ENCODE results near the gene TCEAL3.
"Not testable (repeated sequence)": the region's sequence is repeated elsewhere in the genome, so short reads cannot be mapped to it uniquely, and the experiment has no call there.

The TCEAL3 gene, protein sequence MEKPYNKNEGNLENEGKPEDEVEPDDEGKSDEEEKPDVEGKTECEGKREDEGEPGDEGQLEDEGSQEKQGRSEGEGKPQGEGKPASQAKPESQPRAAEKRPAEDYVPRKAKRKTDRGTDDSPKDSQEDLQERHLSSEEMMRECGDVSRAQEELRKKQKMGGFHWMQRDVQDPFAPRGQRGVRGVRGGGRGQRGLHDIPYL
- 1.2 to 10.5 (median 4.8) reads per million in 9 experiments for total RNA-seq

DNA sequence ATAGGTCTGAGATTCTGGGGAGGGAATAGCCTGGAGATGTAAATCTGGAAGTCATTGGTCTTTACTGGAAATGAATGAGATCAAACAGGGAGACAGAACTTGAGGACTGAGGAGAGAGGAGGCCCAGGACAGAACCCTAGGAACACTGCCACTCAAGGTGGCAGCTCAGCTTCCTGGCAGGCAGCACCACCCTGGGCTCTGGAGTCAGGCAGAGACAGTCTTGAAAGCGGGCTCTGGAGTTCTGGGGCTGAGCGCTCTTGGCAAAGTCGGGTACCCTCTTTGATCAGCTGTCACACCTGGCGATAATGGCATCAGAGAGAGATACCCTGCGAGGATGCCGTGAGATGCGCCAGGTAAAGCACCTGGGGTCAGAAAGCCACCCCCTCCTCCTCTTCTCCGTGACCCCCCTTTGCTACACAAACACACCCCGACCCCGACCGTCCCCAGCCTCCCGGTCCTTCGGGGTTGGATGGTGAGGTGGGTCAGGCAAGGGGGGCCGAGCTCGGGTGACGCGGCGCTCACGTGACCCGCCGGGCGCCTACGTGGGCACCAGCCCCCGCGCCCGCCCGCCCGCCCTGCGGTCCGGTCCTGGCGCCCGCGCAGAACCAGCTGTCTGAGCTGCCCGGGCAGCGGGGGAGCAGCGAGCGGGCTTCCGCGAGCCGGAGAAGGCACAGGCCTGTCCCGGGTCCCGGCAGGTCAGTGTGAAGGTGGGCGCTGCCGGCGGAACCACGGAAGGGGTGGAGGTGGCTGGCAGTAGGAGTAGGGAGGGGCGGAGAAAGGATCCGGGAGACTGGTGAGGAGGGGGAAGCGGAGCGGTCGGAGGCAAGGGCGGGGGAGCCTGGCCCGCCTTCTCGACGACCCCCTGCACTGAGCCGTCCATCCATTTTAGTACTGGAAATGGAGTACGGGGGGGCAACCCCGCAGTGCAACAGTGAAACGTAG lies at the start of gene TCEAL3:
Gene TCEAL3 (plus strand): TSS at position 600 of the 942 bp plus-strand sequence. CDS start 1,102 bp downstream, outside the sequence.
- Mint-ChIP-seq H3K27me3 (no peaks in the 10 kb centered on the region), H3K27ac (peak within 1 kb of the TSS; percentile 89 to 92)

DNA sequence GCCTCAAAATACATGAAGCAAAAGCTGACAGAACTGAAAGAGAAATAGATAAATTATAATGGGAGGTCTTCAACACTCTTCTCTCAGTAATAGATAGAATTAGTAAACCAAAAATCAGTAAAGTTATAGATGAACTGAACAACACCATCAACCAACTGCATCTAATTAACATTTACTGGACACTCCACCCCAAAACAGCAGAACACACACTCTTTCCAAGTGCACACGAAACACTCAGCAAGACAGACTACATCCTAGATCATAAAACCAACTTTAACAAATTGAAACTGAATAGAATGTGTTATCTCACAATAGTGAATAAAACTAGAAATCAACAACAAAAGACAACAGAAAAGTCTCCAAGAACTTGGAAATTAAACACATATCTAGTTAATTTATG lies 47.5 kb upstream of the TCEAL3 start:
- Mint-ChIP-seq H3K4me3 (no peak overlapping the region), H3K27ac (no peak overlapping the region), H3K9me3 (no peaks in the 10 kb centered on the region), H3K36me3 (ENCODE audit: insufficient read depth) (no peaks in the 10 kb centered on the region), H3K4me1 (ENCODE audit: low read depth in 2 of 2) (no peaks in the 10 kb centered on the region), H3K27me3 (peaks cover 0 to 9% of the 10 kb centered on the region in 2 donors)
- DNase-seq (no peak), ATAC-seq (replicated peaks) (no peak)

More for the DNA sequence above, at the start of gene TCEAL3:
- peak; percentile 88 for ATAC-seq (replicated peaks)
- Mint-ChIP-seq H3K9me3 (no peaks in the 10 kb centered on the region), H3K4me1 (ENCODE audit: low read depth in 2 of 2) (peaks cover 4 to 6% of the 10 kb centered on the region in 2 donors), H3K4me3 (peak within 1 kb of the TSS; percentile 78), H3K36me3 (ENCODE audit: insufficient read depth) (peaks cover 17% of the 10 kb centered on the region)
- DNase-seq, result peak in 2 of 3 experiments; percentile 29 to 46

DNA sequence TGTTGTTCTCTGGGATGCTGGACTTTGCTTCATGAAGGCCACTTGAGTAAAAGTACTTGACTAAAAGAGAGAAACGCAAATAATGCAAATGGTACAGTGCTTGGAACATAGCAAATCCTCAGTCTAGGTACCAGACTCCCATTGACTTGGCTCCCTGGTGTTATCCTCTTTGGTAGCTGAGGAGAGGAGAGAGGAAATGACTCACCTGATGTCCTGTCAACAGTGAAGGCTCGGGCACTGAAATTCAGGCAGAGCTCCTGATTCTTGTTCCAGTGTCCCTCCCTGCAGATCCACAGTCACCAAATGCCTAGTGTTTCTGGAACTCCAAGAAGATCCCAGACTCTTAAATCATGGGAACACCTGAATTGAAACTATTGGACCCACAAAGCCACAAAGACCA lies 45.0 kb upstream of the TCEAL3 start:
- no peaks in the 10 kb centered on the region for H3K9me3 Mint-ChIP-seq
- H3K36me3 Mint-ChIP-seq (ENCODE audit: insufficient read depth), result no peaks in the 10 kb centered on the region
- DNase-seq, result no peak
- no peak overlapping the region for H3K27ac Mint-ChIP-seq
- no peak for ATAC-seq (replicated peaks)
- H3K4me1 Mint-ChIP-seq (ENCODE audit: low read depth in 2 of 2), result no peaks in the 10 kb centered on the region
- H3K27me3 Mint-ChIP-seq, result peaks cover 0 to 9% of the 10 kb centered on the region in 2 donors
- no peak overlapping the region for H3K4me3 Mint-ChIP-seq

DNA sequence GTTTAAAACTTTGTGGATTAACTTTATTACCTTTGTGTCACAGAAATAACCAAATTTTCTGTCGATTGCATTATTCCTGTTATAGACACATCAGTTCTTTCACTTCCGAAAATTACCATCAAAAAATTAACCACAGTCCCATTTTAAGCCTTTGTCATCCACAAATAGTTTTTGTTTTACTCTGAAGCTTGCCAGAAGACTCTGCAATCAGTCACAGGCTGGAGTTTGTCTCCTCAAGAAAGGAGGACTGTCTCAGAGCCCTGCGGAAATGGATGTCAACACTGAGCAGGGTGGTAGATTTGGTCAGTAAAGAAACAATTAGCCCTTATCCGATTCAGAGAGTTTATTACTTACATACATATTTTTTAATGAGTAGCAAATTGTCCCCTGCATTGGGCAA lies 42.6 kb upstream of the TCEAL3 start:
- Mint-ChIP-seq H3K27me3 (peaks cover 0 to 9% of the 10 kb centered on the region in 2 donors), H3K36me3 (ENCODE audit: insufficient read depth) (no peaks in the 10 kb centered on the region), H3K4me1 (ENCODE audit: low read depth in 2 of 2) (no peaks in the 10 kb centered on the region), H3K27ac (no peak overlapping the region), H3K4me3 (no peak overlapping the region), H3K9me3 (no peaks in the 10 kb centered on the region)
- DNase-seq, result no peak
- ATAC-seq (replicated peaks), result no peak

DNA sequence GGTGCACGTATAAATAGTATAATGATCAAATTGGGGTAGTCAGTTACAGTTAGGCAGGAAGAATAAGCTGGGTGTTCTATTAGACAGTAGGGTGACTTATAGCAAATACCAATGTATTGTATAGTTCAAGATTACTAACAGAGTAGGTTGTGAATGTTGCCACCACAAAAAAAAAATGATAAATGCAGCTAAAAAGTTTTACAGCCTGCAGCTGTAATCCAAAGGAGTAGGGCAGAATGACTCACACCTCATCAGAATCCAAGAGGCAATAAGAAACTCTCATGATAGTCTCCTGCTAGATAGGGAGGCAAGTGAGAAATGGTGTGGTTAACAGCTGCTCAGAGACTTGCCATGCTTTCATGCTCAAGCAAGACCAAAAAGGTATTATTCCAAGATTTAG lies 42.0 kb upstream of the TCEAL3 start:
- DNase-seq (no peak), ATAC-seq (replicated peaks) (no peak)
- Mint-ChIP-seq H3K27me3 (peaks cover 0 to 9% of the 10 kb centered on the region in 2 donors), H3K9me3 (no peaks in the 10 kb centered on the region), H3K27ac (no peak overlapping the region), H3K4me1 (ENCODE audit: low read depth in 2 of 2) (no peaks in the 10 kb centered on the region), H3K4me3 (no peak overlapping the region), H3K36me3 (ENCODE audit: insufficient read depth) (no peaks in the 10 kb centered on the region)

DNA sequence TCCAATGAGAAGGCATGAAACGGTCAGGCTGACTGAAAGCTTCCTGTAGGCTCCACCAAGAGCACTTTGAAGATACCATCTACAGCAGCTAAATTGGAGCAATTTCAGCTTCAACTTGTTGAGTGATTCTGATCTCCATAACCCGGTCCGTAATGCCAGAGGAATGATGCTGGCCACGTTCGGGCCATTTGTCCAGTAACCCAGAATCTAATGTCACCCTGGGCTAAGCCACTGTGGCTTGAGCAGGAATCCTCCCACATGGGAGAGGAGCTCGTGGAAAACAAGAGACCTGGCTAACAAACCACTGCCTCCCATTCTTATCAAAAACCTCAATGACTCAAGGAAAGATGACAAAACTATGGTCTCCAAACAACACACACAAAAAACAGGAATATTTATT lies 36.6 kb upstream of the TCEAL3 start:
- H3K27ac Mint-ChIP-seq, result no peak overlapping the region
- H3K4me1 Mint-ChIP-seq (ENCODE audit: low read depth in 2 of 2), result no peaks in the 10 kb centered on the region

DNA sequence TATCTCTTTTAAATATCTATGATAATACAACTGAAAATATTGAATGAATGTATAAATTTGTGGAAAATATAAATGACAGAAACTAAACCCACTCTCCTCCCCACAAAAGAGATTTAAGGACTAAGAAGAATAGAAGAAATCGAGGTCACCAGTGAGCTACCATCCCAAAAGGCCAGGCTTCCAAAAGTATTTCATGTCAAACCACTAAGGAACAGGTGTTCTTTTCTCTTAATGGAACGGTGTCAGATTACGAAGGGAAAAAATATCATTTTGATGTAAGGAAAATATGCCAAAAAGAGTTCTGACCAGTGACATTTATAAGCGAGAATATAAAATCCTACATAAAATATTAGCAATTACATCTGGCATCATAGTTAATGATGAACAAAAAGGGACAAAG lies 36.0 kb upstream of the TCEAL3 start:
- no peak for ATAC-seq (replicated peaks)
- Mint-ChIP-seq H3K36me3 (ENCODE audit: insufficient read depth) (no peaks in the 10 kb centered on the region), H3K27ac (no peak overlapping the region), H3K4me1 (ENCODE audit: low read depth in 2 of 2) (no peaks in the 10 kb centered on the region), H3K9me3 (no peaks in the 10 kb centered on the region), H3K27me3 (no peaks in the 10 kb centered on the region), H3K4me3 (no peak overlapping the region)
- DNase-seq, result no peak

More for the DNA sequence above, 36.6 kb upstream of the TCEAL3 start:
- H3K9me3 Mint-ChIP-seq, result no peaks in the 10 kb centered on the region
- ATAC-seq (replicated peaks) (no peak), DNase-seq (no peak)
- H3K4me3 Mint-ChIP-seq, result no peak overlapping the region
- no peaks in the 10 kb centered on the region for H3K36me3 Mint-ChIP-seq (ENCODE audit: insufficient read depth)
- H3K27me3 Mint-ChIP-seq, result no peaks in the 10 kb centered on the region

DNA sequence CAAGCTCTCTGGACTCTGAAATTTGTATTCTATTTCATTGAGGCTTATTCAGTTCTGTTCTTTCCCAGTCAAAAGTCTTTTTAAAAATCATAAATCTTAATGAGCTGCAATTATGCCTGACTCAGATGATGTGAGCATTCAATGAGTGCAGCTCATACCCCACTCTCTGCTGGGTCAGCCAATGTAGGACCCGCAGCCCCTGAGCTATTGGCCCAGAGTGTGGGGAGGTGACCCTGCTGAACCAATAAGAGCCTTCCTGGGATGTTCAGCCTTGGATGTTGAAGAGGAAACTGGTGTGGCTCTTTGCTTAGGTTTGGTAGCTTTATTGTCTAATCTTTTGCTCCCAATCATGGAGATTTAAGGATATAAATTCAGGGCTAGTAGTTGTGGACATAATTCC lies 34.6 kb upstream of the TCEAL3 start:
- no peak for DNase-seq
- H3K36me3 Mint-ChIP-seq (ENCODE audit: insufficient read depth), result no peaks in the 10 kb centered on the region

DNA sequence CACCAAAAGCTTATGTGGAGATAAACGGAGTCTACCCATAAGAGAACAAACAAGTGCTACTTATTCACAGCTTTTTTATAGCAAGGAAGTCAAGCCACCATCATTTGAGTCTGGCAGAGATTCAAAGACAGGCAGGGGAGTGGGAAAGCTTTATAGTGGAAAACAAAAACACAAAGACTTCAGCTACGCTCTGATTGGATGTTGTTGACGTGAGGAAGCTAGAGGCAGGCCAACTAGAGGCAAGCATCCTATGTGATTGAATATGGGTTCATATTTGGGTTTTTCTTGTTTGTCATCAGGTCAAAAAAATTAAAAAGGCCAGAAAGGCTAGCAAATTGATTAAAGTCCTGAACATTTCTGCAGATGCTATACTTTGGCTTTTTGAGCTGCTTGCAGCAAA lies 23.2 kb upstream of the TCEAL3 start:
- no peaks in the 10 kb centered on the region for H3K9me3 Mint-ChIP-seq
- DNase-seq (no peak), ATAC-seq (replicated peaks) (no peak)
- H3K27ac Mint-ChIP-seq, result peak overlapping the region in 1 of 2 donors; percentile 88
- H3K36me3 Mint-ChIP-seq (ENCODE audit: insufficient read depth), result peaks cover 2% of the 10 kb centered on the region
- peaks cover 0 to 5% of the 10 kb centered on the region in 2 donors for H3K4me1 Mint-ChIP-seq (ENCODE audit: low read depth in 2 of 2)
- peaks cover 8 to 9% of the 10 kb centered on the region in 2 donors for H3K27me3 Mint-ChIP-seq
- no peak overlapping the region for H3K4me3 Mint-ChIP-seq

More for the DNA sequence above, 34.6 kb upstream of the TCEAL3 start:
- ATAC-seq (replicated peaks), result no peak
- no peak overlapping the region for H3K27ac Mint-ChIP-seq
- no peaks in the 10 kb centered on the region for H3K4me1 Mint-ChIP-seq (ENCODE audit: low read depth in 2 of 2)
- H3K4me3 Mint-ChIP-seq, result no peak overlapping the region
- H3K27me3 Mint-ChIP-seq, result no peaks in the 10 kb centered on the region
- no peaks in the 10 kb centered on the region for H3K9me3 Mint-ChIP-seq

DNA sequence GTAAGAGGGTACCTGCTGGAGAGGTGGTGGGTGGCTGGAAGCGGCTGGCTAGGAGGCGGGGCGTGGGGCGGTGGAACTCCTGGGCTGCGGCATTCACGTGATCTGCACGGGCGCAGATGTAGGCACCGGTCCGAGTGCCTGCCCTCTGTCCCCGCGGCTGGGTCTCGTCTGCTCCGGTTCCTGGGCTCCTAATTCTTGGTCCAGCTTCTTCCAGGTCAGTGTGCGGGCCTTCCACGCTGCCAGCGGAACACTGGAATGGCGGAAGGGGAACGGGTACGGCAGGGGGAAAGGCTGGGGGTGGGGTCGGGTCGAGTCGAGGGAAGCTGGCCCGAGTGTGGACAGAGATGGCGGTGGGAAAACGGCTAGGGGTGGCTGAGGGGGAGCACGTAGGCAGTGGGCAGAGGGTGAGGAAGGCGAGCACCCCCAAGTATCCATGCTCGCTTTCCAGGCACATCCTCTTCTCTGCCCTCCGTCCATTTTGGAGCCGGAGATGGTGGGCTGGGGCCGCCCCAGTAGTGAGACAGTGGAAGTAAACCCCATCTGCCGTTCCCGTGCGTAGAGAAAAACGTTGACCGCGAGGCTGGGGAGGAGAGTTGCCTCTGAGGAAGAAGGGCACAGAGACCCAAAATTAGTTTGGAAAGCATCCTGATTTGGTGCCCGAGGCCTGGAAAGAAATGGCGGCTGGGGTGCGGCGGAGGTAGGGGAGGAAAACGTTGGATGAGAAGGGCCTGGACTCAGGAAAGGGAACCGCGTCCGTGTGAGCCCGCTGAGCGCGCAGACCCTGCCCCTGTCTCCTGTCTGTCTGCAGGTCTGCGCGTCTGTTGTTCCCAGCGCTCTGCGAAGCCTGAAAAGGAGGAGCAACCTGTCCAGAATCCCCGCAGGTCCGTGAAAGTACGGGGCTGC lies 22.1 kb upstream of the TCEAL3 start, which contains the start of gene TCEAL4:
Gene TCEAL4 (plus strand): TSS at position 105 of the 903 bp plus-strand sequence. CDS start 1,161 bp downstream, outside the sequence.
- peaks cover 2 to 8% of the 10 kb centered on the region in 2 donors for H3K4me1 Mint-ChIP-seq (ENCODE audit: low read depth in 2 of 2)
- ATAC-seq (replicated peaks) (peak; percentile 86), DNase-seq (peak in 1 of 3 experiments; percentile 2)
- H3K27ac Mint-ChIP-seq, result peak within 1 kb of the TSS; percentile 87 to 88
- peak within 1 kb of the TSS; percentile 85 for H3K4me3 Mint-ChIP-seq
- H3K36me3 Mint-ChIP-seq (ENCODE audit: insufficient read depth), result peaks cover 2% of the 10 kb centered on the region
- H3K9me3 Mint-ChIP-seq, result no peaks in the 10 kb centered on the region
- peaks cover 4 to 6% of the 10 kb centered on the region in 2 donors for H3K27me3 Mint-ChIP-seq

DNA sequence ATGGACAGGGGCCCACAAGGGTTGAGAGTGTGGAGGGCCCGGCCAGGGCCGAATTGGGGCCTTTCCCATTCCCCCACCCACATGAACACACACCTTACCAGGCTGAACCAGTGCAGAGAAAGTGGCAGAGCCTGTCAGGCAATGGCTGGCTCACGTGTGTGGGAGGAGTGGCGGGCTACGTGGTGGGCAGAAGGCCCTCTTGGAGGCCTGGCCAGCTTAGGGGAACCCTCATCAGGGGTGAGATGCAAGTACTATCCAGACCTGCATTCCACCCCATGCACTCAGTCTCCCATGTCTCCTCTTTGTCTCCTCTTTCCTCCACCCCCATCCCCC lies 21.5 kb upstream of the TCEAL3 start:
- Mint-ChIP-seq H3K9me3 (no peaks in the 10 kb centered on the region), H3K4me3 (peak overlapping the region; percentile 85), H3K36me3 (ENCODE audit: insufficient read depth) (peaks cover 2% of the 10 kb centered on the region), H3K4me1 (ENCODE audit: low read depth in 2 of 2) (peaks cover 4 to 9% of the 10 kb centered on the region in 2 donors), H3K27me3 (no peaks in the 10 kb centered on the region), H3K27ac (peak overlapping the region in 1 of 2 donors; percentile 87)
- no peak for DNase-seq
- no peak for ATAC-seq (replicated peaks)

DNA sequence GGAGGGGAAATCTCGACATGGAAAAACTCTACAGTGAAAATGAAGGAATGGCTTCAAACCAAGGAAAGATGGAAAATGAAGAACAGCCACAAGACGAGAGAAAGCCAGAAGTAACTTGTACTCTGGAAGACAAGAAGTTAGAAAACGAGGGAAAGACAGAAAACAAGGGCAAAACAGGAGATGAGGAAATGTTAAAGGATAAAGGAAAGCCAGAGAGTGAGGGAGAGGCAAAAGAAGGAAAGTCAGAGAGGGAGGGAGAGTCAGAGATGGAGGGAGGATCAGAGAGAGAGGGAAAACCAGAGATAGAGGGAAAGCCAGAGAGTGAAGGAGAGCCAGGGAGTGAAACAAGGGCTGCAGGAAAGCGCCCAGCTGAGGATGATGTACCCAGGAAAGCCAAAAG lies 21.1 kb upstream of the TCEAL3 start:
- no peaks in the 10 kb centered on the region for H3K27me3 Mint-ChIP-seq
- peak overlapping the region in 1 of 2 donors; percentile 87 for H3K27ac Mint-ChIP-seq
- no peak for ATAC-seq (replicated peaks)
- peaks cover 4 to 9% of the 10 kb centered on the region in 2 donors for H3K4me1 Mint-ChIP-seq (ENCODE audit: low read depth in 2 of 2)
- H3K4me3 Mint-ChIP-seq, result peak overlapping the region; percentile 54 to 85
- DNase-seq, result no peak
- no peaks in the 10 kb centered on the region for H3K9me3 Mint-ChIP-seq
- peaks cover 2% of the 10 kb centered on the region for H3K36me3 Mint-ChIP-seq (ENCODE audit: insufficient read depth)

DNA sequence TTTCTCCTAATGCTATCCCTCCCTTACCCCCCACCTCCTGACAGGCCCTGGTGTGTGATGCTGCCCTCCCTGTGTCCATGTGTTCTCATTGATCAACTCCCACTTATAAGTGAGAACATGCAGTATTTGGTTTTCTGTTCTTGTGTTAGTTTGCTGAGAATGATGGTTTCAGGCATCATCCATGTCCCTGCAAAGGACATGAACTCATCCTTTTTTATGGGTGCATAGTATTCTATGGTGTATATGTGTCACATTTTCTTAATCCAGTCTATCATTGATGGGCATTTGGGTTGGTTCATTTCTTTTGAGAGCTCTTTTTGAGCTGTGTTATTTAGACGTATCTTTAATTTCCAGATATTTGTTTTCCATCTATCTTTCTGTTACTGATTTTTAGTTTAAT lies 15.5 kb upstream of the TCEAL3 start:
- H3K36me3 Mint-ChIP-seq (ENCODE audit: insufficient read depth); H3K4me1 Mint-ChIP-seq (ENCODE audit: low read depth in 2 of 2); H3K4me3 Mint-ChIP-seq; H3K9me3 Mint-ChIP-seq; DNase-seq; H3K27me3 Mint-ChIP-seq; ATAC-seq (replicated peaks); H3K27ac Mint-ChIP-seq: not testable (repeated sequence)
